ENCODE measurements around the gene SEMA3C.

The SEMA3C gene

DNA sequence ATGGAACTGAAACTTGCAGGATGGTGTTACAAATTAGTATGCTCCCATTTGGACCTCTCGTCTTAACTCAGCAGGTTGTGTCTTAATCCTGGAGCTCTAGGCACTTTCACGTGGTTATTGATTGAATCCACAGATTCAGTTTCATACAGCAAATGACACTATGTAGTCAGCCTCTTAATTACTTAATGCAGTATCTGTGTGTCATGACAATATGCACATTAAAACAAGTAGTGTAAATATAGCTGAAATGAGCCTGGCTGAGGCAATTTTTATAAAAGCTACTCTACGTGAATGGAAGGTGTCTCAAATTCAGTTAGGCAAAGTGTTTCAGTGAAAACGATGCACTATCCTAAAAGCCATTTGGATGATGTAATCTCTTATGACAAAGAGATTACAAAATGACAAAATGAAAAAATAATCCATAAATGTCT, 193.7 kb downstream of the SEMA3C start (continued):
- TF ChIP-seq ZNF248 (tag by site-specific recombination; IDR thresholded peaks at IDR 0.05) (no peak), FEZF1 (tag by site-specific recombination; IDR thresholded peaks at IDR 0.05) (no peak), KLF8 (tag by site-specific recombination; IDR thresholded peaks at IDR 0.05) (peak; percentile 76; the same call in 1 of the 2 replicates), ZNF514 (tag by site-specific recombination; IDR thresholded peaks at IDR 0.05) (no peak), KLF16 (tag by site-specific recombination; IDR thresholded peaks at IDR 0.05) (no peak), ZNF660 (tag by site-specific recombination; IDR thresholded peaks at IDR 0.05) (no peak), ZNF664 (tag by site-specific recombination; IDR thresholded peaks at IDR 0.05) (no peak), ZNF221 (tag by site-specific recombination; IDR thresholded peaks at IDR 0.05; ENCODE audit: borderline replicate concordance) (no peak), ZNF521 (tag by site-specific recombination; IDR thresholded peaks at IDR 0.05) (no peak), ZNF558 (tag by site-specific recombination; IDR thresholded peaks at IDR 0.05) (no peak), BCL11A (tag by site-specific recombination; IDR thresholded peaks at IDR 0.05; ENCODE audit: low read depth) (peak; percentile 82; the same call in 1 of the 2 replicates), GLI2 (tag by site-specific recombination; IDR thresholded peaks at IDR 0.05; ENCODE audit: borderline replicate concordance, low read depth) (peak; percentile 41; the same call in 1 of the 2 replicates), ZBTB20 (tag by site-specific recombination; IDR thresholded peaks at IDR 0.05) (no peak), ZNF785 (tag by site-specific recombination; IDR thresholded peaks at IDR 0.05) (no peak), SP2 (tag by site-specific recombination; IDR thresholded peaks at IDR 0.05) (no peak), HOXA7 (CRISPR knock-in tag; IDR thresholded peaks at IDR 0.05; ENCODE audit: borderline replicate concordance) (no peak), ZNF354C (tag by site-specific recombination; IDR thresholded peaks at IDR 0.05; ENCODE audit: borderline replicate concordance, low read depth) (no peak), ZNF549 (tag by site-specific recombination; IDR thresholded peaks at IDR 0.05) (no peak), REPIN1 (tag by site-specific recombination; IDR thresholded peaks at IDR 0.05; ENCODE audit: low read depth) (no peak), ZNF324 (tag by site-specific recombination; IDR thresholded peaks at IDR 0.05) (no peak), HOXD13 (CRISPR knock-in tag; IDR thresholded peaks at IDR 0.05; ENCODE audit: borderline replicate concordance) (no peak), BCL11B (tag by site-specific recombination; IDR thresholded peaks at IDR 0.05; ENCODE audit: low read depth) (0 out of 2 replicates have a peak, but pooled peaks have one; percentile 42), ZNF530 (tag by site-specific recombination; IDR thresholded peaks at IDR 0.05; ENCODE audit: low read depth) (no peak), MZF1 (tag by site-specific recombination; IDR thresholded peaks at IDR 0.05; ENCODE audit: borderline replicate concordance) (no peak), ZNF133 (tag by site-specific recombination; IDR thresholded peaks at IDR 0.05) (no peak), ZNF585B (tag by site-specific recombination; IDR thresholded peaks at IDR 0.05) (no peak), OSR2 (tag by site-specific recombination; IDR thresholded peaks at IDR 0.05) (peak; percentile 90), ZBTB21 (tag by site-specific recombination; IDR thresholded peaks at IDR 0.05) (no peak), ZFP69B (tag by site-specific recombination; IDR thresholded peaks at IDR 0.05) (no peak), ZNF701 (tag by site-specific recombination; IDR thresholded peaks at IDR 0.05) (no peak), TRIM28 (IDR thresholded peaks at IDR 0.05; ENCODE audit: borderline replicate concordance, low read length) (no peak), ZNF391 (tag by site-specific recombination; IDR thresholded peaks at IDR 0.05; ENCODE audit: borderline replicate concordance, low read depth) (peak; percentile 28; the same call in 1 of the 2 replicates), TCF7L2 (IDR thresholded peaks at IDR 0.05; ENCODE audit: borderline replicate concordance, low read depth, low read length) (no peak)
- TF ChIP-seq, protein P1, sequence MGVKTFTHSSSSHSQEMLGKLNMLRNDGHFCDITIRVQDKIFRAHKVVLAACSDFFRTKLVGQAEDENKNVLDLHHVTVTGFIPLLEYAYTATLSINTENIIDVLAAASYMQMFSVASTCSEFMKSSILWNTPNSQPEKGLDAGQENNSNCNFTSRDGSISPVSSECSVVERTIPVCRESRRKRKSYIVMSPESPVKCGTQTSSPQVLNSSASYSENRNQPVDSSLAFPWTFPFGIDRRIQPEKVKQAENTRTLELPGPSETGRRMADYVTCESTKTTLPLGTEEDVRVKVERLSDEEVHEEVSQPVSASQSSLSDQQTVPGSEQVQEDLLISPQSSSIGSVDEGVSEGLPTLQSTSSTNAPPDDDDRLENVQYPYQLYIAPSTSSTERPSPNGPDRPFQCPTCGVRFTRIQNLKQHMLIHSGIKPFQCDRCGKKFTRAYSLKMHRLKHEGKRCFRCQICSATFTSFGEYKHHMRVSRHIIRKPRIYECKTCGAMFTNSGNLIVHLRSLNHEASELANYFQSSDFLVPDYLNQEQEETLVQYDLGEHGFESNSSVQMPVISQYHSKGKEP (tag by site-specific recombination; IDR thresholded peaks at IDR 0.05), result peak; percentile 89
- TF ChIP-seq, protein P2, sequence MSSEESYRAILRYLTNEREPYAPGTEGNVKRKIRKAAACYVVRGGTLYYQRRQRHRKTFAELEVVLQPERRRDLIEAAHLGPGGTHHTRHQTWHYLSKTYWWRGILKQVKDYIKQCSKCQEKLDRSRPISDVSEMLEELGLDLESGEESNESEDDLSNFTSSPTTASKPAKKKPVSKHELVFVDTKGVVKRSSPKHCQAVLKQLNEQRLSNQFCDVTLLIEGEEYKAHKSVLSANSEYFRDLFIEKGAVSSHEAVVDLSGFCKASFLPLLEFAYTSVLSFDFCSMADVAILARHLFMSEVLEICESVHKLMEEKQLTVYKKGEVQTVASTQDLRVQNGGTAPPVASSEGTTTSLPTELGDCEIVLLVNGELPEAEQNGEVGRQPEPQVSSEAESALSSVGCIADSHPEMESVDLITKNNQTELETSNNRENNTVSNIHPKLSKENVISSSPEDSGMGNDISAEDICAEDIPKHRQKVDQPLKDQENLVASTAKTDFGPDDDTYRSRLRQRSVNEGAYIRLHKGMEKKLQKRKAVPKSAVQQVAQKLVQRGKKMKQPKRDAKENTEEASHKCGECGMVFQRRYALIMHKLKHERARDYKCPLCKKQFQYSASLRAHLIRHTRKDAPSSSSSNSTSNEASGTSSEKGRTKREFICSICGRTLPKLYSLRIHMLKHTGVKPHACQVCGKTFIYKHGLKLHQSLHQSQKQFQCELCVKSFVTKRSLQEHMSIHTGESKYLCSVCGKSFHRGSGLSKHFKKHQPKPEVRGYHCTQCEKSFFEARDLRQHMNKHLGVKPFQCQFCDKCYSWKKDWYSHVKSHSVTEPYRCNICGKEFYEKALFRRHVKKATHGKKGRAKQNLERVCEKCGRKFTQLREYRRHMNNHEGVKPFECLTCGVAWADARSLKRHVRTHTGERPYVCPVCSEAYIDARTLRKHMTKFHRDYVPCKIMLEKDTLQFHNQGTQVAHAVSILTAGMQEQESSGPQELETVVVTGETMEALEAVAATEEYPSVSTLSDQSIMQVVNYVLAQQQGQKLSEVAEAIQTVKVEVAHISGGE (tag by site-specific recombination; conservative IDR thresholded peaks at IDR 0.05; ENCODE audit: low read depth), result no peak
- TF ChIP-seq, protein P3, sequence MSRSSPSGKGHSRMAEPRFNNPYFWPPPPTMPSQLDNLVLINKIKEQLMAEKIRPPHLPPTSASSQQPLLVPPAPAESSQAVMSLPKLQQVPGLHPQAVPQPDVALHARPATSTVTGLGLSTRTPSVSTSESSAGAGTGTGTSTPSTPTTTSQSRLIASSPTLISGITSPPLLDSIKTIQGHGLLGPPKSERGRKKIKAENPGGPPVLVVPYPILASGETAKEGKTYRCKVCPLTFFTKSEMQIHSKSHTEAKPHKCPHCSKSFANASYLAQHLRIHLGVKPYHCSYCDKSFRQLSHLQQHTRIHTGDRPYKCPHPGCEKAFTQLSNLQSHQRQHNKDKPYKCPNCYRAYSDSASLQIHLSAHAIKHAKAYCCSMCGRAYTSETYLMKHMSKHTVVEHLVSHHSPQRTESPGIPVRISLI (tag by site-specific recombination; IDR thresholded peaks at IDR 0.05), result no peak; the same call in 1 of the 2 replicates
- TF ChIP-seq, protein P4, sequence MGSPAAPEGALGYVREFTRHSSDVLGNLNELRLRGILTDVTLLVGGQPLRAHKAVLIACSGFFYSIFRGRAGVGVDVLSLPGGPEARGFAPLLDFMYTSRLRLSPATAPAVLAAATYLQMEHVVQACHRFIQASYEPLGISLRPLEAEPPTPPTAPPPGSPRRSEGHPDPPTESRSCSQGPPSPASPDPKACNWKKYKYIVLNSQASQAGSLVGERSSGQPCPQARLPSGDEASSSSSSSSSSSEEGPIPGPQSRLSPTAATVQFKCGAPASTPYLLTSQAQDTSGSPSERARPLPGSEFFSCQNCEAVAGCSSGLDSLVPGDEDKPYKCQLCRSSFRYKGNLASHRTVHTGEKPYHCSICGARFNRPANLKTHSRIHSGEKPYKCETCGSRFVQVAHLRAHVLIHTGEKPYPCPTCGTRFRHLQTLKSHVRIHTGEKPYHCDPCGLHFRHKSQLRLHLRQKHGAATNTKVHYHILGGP (tag by site-specific recombination; IDR thresholded peaks at IDR 0.05), result no peak
